WERI-Rb-1 (cell line): ENCODE results near the gene SPEN.
"Not testable (repeated sequence)": the region's sequence is repeated elsewhere in the genome, so short reads cannot be mapped to it uniquely, and the experiment has no call there.

ENCODE experiments used
- DNase-seq: peaks from one replicate; pipeline ENCODE4 v3.0.0-alpha.2; 2020
- H3K27ac ChIP-seq: fragments of 250-450 bp; sonication (Bioruptor Pico); 2 replicates; pipeline ENCODE4 v1.5.1; 2020; ENCODE audit warnings: mild to moderate bottlenecking, moderate library complexity
- H3K27me3 ChIP-seq: fragments of 250-450 bp; sonication (Bioruptor Pico); 2 replicates; pipeline ENCODE4 v1.5.1; 2021; ENCODE audit warnings: mild to moderate bottlenecking, low read depth, moderate library complexity; ENCODE audit not compliant: insufficient read depth, severe bottlenecking
- H3K36me3 ChIP-seq: fragments of 250-450 bp; sonication (Bioruptor Pico); 2 replicates; pipeline ENCODE4 v1.5.1; 2020; ENCODE audit warnings: mild to moderate bottlenecking, moderate library complexity
- H3K4me3 ChIP-seq: 2 replicates; pipeline ENCODE4 v1.5.1; 2011; ENCODE audit warnings: low read depth, mild to moderate bottlenecking, control low read depth, low read length
- H3K9me3 ChIP-seq: fragments of 250-450 bp; sonication (Bioruptor Pico); 2 replicates; pipeline ENCODE4 v1.5.1; 2021; ENCODE audit warnings: mild to moderate bottlenecking, moderate library complexity; ENCODE audit not compliant: severe bottlenecking
- TF ChIP-seq, protein P1 (sequence below): IDR thresholded peaks from 2 replicates; pipeline ENCODE4 v1.5.1; 2011; ENCODE audit warnings: low read depth, mild to moderate bottlenecking, control low read depth, inconsistent platforms, low read length

The SPEN gene

DNA sequence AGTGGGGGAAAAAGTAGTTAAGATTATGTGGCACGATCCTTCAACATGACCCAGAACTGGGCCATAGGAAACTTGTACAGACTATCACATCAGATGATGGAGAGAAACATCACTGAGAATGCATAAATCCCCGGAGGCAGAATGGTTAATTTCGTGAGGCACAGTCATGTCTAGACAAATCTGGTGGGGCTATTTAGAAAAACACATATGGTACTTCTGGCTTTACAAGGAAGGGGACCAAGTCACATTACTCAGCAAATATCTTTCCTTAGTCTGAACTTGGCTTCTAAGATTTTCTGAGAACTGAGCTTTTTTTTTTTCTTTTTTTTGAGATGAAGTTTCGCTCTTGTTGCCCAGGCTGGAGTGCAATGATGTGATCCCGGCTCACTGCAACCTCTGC is 30.8 kb upstream of the SPEN start:
- no peak overlapping the region for H3K27ac ChIP-seq
- H3K27me3 ChIP-seq, result no peaks in the 10 kb centered on the region
- TF ChIP-seq, protein P1, sequence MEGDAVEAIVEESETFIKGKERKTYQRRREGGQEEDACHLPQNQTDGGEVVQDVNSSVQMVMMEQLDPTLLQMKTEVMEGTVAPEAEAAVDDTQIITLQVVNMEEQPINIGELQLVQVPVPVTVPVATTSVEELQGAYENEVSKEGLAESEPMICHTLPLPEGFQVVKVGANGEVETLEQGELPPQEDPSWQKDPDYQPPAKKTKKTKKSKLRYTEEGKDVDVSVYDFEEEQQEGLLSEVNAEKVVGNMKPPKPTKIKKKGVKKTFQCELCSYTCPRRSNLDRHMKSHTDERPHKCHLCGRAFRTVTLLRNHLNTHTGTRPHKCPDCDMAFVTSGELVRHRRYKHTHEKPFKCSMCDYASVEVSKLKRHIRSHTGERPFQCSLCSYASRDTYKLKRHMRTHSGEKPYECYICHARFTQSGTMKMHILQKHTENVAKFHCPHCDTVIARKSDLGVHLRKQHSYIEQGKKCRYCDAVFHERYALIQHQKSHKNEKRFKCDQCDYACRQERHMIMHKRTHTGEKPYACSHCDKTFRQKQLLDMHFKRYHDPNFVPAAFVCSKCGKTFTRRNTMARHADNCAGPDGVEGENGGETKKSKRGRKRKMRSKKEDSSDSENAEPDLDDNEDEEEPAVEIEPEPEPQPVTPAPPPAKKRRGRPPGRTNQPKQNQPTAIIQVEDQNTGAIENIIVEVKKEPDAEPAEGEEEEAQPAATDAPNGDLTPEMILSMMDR, result no peak
- H3K36me3 ChIP-seq, result no peaks in the 10 kb centered on the region
- H3K9me3 ChIP-seq, result no peaks in the 10 kb centered on the region
- no peak for DNase-seq
- H3K4me3 ChIP-seq, result no peak overlapping the region

DNA sequence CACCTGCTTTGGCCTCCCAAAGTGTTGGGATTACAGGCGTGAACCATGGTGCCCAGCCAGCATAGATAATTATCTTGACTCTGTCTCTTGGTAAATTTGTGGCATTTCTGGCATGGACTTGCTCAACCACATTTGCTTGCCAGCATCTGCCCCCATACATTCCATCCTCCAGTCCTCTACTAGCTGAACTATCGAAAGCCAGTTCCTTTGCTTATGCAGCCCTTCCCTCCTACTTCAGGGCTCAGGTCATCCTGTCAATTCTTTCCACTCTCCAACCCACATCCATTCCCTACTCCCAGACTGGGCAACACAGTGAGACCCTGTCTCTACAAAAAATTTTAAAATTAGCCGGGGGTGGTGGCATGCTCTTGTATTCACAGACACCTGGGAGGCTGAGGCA is 27.0 kb upstream of the SPEN start:
- H3K4me3 ChIP-seq, result no peak overlapping the region
- no peaks in the 10 kb centered on the region for H3K36me3 ChIP-seq
- TF ChIP-seq, protein P1, result no peak
- H3K27ac ChIP-seq, result no peak overlapping the region
- H3K27me3 ChIP-seq, result no peaks in the 10 kb centered on the region
- no peak for DNase-seq
- no peaks in the 10 kb centered on the region for H3K9me3 ChIP-seq

DNA sequence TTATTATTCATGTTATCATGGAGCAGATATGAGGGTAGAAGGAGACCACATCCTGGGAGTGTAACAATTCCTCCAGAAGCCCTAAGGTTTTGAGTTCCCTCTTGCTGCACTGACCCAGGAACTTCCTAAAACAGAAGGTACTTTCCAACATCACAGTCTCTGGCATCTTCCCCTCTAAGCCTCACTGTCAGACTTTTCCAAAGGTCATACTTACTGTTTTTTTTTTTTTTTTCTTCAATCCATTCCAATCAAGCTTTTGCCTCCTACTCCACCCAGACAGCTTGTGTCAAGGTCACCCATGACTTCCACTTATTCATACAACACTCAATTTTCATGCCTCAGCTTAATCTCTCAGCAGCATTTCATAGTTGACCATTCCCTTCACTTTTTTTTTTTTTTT is 21.7 kb upstream of the SPEN start:
- H3K27me3 ChIP-seq, result no peaks in the 10 kb centered on the region
- H3K27ac ChIP-seq, result no peak overlapping the region
- no peaks in the 10 kb centered on the region for H3K9me3 ChIP-seq
- TF ChIP-seq, protein P1, result no peak
- DNase-seq, result no peak
- no peaks in the 10 kb centered on the region for H3K36me3 ChIP-seq
- H3K4me3 ChIP-seq, result no peak overlapping the region

DNA sequence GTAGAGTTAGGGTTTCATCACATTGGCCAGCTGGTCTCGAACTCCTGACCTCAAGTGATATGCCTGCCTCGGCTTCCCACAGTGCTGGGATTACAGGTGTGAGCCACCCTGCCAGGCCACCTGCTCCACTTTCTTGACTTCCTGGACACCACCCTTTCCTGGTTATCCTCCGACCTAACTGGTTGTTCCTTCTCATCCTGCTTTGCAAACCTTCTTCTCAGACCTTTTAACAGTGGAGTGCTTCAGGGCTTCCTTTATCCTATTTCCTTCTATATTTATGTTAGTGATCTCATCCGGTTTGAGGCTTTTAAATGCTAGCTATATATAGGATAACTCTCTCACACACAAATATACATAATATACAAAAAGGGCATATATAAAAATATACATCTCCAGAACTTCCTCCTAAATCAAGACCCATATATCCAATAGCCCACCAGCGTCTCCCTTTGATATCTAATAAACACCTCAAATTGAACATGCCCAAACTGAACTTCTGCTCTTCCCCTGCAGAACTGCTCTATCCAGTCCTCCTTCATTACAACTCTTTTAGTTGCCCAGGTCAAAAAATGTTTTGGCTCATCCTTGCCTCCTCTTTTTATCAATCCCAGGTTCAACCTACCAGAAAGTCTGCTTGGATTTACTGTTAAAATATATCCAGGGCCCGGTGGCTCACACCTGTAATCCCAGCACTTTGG is 20.5 kb upstream of the SPEN start:
- Histone ChIP-seq H3K36me3 (no peaks in the 10 kb centered on the region), H3K4me3 (no peak overlapping the region), H3K9me3 (no peaks in the 10 kb centered on the region), H3K27ac (no peak overlapping the region), H3K27me3 (no peaks in the 10 kb centered on the region)
- DNase-seq, result no peak
- TF ChIP-seq, protein P1, result no peak

DNA sequence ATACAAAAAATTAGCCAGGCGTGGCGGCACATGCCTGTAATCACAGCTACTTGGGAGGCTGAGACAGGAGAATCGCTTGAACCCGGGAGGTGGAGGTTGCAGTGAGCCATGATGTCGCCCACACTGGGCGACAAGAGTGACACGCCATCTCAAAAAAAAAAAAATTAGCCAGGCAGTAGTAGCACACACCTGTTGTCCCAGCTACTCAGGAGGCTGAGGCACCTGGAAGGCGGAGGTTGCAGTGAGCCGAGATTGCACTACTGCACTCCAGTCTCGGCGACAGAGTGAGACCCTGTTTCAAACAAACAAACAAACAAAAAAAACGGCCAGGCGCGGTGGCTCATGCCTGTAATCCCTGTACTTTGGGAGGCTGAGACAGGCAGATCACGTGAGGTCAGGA is 19.9 kb upstream of the SPEN start:
- H3K27me3 ChIP-seq, H3K36me3 ChIP-seq, DNase-seq, H3K4me3 ChIP-seq, H3K9me3 ChIP-seq, H3K27ac ChIP-seq: not testable (repeated sequence)

DNA sequence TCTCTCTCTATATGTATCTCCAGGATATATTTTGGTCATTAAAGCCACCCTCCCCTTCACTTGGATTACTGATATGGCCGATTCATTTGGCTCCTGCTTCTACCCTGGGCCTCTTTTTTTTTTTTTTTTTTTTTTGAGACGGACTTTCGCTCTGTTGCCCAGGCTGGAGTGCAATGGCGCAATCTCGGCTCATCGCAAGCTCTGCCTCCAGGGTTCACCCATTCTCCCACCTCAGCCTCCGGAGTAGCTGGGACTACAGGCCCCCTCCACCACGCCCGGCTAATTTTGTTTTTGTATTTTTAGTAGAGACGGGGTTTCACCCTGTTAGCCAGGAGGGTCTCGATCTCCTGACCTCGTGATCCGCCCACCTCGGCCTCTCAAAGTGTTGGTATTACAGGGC is 18.6 kb upstream of the SPEN start:
- not testable (repeated sequence) for H3K36me3 ChIP-seq, DNase-seq, H3K4me3 ChIP-seq, H3K27ac ChIP-seq, H3K9me3 ChIP-seq, H3K27me3 ChIP-seq

DNA sequence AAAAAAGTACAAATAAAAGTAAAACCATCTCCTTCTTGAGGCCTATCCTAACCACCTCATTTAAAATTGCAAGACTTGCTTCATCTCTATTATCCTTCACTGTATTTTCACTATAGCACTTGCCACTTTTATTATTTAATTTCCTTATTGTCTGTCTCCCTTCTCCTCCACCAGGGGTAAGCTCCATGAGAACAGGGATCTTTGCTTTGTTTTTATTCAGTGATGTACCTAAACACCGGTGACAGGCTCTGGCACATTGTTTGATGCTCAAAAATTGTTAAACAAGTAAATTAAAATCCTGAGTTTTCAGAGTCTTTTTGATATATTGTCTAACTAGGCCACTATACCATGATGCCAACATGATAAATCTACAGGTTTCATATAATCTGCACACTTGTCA is 17.2 kb upstream of the SPEN start:
- Histone ChIP-seq H3K4me3 (no peak overlapping the region), H3K9me3 (peaks cover 3% of the 10 kb centered on the region), H3K27me3 (no peaks in the 10 kb centered on the region), H3K36me3 (no peaks in the 10 kb centered on the region), H3K27ac (no peak overlapping the region)
- TF ChIP-seq, protein P1, result no peak
- no peak for DNase-seq
